LoVo (cell line): Measurements from ENCODE around the gene COMTD1.

ENCODE experiments used
- DNase-seq: peaks from one replicate; pipeline ENCODE4 v3.0.0-alpha.2; 2016; ENCODE audit warnings: low spot score

Gene COMTD1

GRCh38 chr10:75235375-75236177 is at the start of gene COMTD1:
TSS of gene COMTD1 (minus strand) at chr10:75235957. CDS start at chr10:75235928, 29 bp downstream.
- peak; percentile 95 for DNase-seq

GRCh38 chr10:75283671-75284470 is 48.1 kb upstream of the COMTD1 start:
- no peak for DNase-seq

- DNase-seq, result no peak
Measured at GRCh38 chr10:75283078-75283670, 47.4 kb upstream of the COMTD1 start.

GRCh38 chr10:75281974-75282373 is 46.2 kb upstream of the COMTD1 start:
- no peak for DNase-seq

GRCh38 chr10:75280236-75280635 is 44.5 kb upstream of the COMTD1 start:
- no peak for DNase-seq

GRCh38 chr10:75276069-75276872 is 40.5 kb upstream of the COMTD1 start:
- DNase-seq, result peak; percentile 75

- no peak for DNase-seq
Measured at GRCh38 chr10:75272896-75273295, 37.1 kb upstream of the COMTD1 start.

- DNase-seq, result no peak
Measured at GRCh38 chr10:75272094-75272493, 36.3 kb upstream of the COMTD1 start.

GRCh38 chr10:75269605-75270004 is 33.8 kb upstream of the COMTD1 start:
- no peak for DNase-seq

GRCh38 chr10:75266945-75267344 is 31.2 kb upstream of the COMTD1 start:
- no peak for DNase-seq

- no peak for DNase-seq
Measured at GRCh38 chr10:75265856-75266255, 30.1 kb upstream of the COMTD1 start.

- DNase-seq, result no peak
Measured at GRCh38 chr10:75263806-75264205, 28.0 kb upstream of the COMTD1 start.

GRCh38 chr10:75261813-75262705 is 26.3 kb upstream of the COMTD1 start:
- DNase-seq, result peak; percentile 28

GRCh38 chr10:75260990-75261389 is 25.2 kb upstream of the COMTD1 start:
- DNase-seq, result no peak

- no peak for DNase-seq
Measured at GRCh38 chr10:75254739-75255138, 19.0 kb upstream of the COMTD1 start.

- no peak for DNase-seq
Measured at GRCh38 chr10:75253281-75254220, 17.8 kb upstream of the COMTD1 start.

- DNase-seq, result peak; percentile 83
Measured at GRCh38 chr10:75250934-75251333, 15.2 kb upstream of the COMTD1 start.

- no peak for DNase-seq
Measured at GRCh38 chr10:75247797-75248196, 12.0 kb upstream of the COMTD1 start.

- no peak for DNase-seq
Measured at GRCh38 chr10:75246506-75246905, 10.7 kb upstream of the COMTD1 start.
